HEK293 (cell line): Measurements from ENCODE around the gene NRP2.

Experiments used
- GLIS2 ChIP-seq: fragments of 450-650 bp; formaldehyde crosslinking; IDR thresholded peaks from 2 replicates; pipeline ENCODE4 v1.5.1; 2016; ENCODE audit warnings: missing biosample characterization, missing genetic modification characterization
- SP2 ChIP-seq: fragments of 450-650 bp; formaldehyde crosslinking; IDR thresholded peaks from 2 replicates; pipeline ENCODE4 v1.5.1; 2016; ENCODE audit warnings: missing biosample characterization, missing genetic modification characterization
- ZNF274 ChIP-seq, 2 experiments: fragments of 200-500 bp in 1 of 2; fragments of 450-650 bp in 1 of 2; sonication (Bioruptor generic) in 1 of 2; formaldehyde crosslinking in 1 of 2; IDR thresholded peaks; 2 replicates each; pipeline versions ENCODE4 v1.5.1 to v1.6.1; 2014 to 2016; ENCODE audit warnings: borderline replicate concordance in 1 of 2, inconsistent platforms in 1 of 2, low read length in 1 of 2, missing biosample characterization in 1 of 2, missing genetic modification characterization in 1 of 2
- ZNF571 ChIP-seq: fragments of 450-650 bp; formaldehyde crosslinking; IDR thresholded peaks from 2 replicates; pipeline ENCODE4 v1.5.0; 2017; ENCODE audit warnings: missing biosample characterization, missing genetic modification characterization
- ZNF707 ChIP-seq: fragments of 450-650 bp; formaldehyde crosslinking; IDR thresholded peaks from 2 replicates; pipeline ENCODE4 v1.5.1; 2016; ENCODE audit warnings: missing biosample characterization, missing genetic modification characterization
- TF ChIP-seq, protein P1 (sequence below): fragments of 450-650 bp; formaldehyde crosslinking; IDR thresholded peaks from 2 replicates; pipeline ENCODE4 v1.5.1; 2016; ENCODE audit warnings: missing biosample characterization, missing genetic modification characterization

DNA sequence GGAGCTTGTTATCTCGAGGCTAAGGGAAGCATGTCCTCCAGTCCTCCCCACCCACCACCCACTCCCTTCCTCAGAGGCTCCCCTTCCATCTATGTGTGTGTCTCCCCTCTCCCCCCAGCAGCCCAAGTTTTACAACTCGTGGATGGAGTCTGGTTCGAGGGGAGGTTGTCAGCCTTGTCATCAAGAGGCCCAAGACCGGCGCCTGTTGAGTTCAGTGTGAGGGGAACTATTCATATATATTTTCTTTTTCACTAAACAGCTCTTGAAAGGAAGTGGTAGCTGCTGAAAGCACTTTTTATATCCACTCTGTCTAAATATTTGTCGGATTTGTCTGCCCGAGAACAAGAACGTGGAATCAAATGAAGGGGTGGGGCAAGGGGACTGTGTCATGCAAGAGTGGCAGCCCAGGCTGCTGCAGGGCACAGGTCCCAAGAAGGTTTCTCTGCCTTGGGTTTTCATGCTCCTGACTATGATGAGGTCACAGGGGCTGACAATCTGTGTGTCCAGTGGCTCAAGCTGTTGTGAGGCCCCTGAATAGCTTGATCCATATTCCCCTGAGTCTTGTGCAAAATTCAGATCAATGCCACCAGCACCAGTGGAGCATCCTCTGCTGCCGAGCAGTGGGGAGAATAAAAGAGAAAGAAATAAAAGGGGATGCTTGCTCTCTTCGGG, 35.0 kb downstream of the NRP2 start:
- TF ChIP-seq ZNF707 (tag by site-specific recombination) (no peak), ZNF571 (tag by site-specific recombination) (no peak), ZNF274 (IDR thresholded peaks at IDR 0.05; ENCODE audit: low read length) (no peak), ZNF274 (tag by site-specific recombination; IDR thresholded peaks at IDR 0.05; ENCODE audit: borderline replicate concordance) (no peak), SP2 (tag by site-specific recombination) (no peak), GLIS2 (tag by site-specific recombination) (no peak)
- TF ChIP-seq, protein P1, sequence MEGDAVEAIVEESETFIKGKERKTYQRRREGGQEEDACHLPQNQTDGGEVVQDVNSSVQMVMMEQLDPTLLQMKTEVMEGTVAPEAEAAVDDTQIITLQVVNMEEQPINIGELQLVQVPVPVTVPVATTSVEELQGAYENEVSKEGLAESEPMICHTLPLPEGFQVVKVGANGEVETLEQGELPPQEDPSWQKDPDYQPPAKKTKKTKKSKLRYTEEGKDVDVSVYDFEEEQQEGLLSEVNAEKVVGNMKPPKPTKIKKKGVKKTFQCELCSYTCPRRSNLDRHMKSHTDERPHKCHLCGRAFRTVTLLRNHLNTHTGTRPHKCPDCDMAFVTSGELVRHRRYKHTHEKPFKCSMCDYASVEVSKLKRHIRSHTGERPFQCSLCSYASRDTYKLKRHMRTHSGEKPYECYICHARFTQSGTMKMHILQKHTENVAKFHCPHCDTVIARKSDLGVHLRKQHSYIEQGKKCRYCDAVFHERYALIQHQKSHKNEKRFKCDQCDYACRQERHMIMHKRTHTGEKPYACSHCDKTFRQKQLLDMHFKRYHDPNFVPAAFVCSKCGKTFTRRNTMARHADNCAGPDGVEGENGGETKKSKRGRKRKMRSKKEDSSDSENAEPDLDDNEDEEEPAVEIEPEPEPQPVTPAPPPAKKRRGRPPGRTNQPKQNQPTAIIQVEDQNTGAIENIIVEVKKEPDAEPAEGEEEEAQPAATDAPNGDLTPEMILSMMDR: no peak
